Nephron (organoid): ENCODE measurements around the gene MTA3.

Experiments
- H3K27ac Mint-ChIP-seq, 3 experiments: 2 replicates each; pipeline ENCODE4 v1.8.0; 2020; ENCODE audit warnings: mixed read lengths in 3 of 3, mild to moderate bottlenecking in 2 of 3, moderate library complexity in 1 of 3
- H3K27me3 Mint-ChIP-seq: 2 replicates; pipeline ENCODE4 v1.8.0; 2021; ENCODE audit warnings: low read depth, mild to moderate bottlenecking, moderate library complexity, mixed read lengths
- H3K36me3 Mint-ChIP-seq: 2 replicates; pipeline ENCODE4 v1.8.0; 2020; ENCODE audit warnings: low read depth, mixed read lengths
- H3K4me1 Mint-ChIP-seq: 2 replicates; pipeline ENCODE4 v1.8.0; 2020; ENCODE audit warnings: mixed read lengths
- H3K4me3 Mint-ChIP-seq, 3 experiments: 2 replicates each; pipeline ENCODE4 v1.8.0; 2020; ENCODE audit warnings: mild to moderate bottlenecking in 3 of 3, mixed read lengths in 3 of 3, moderate library complexity in 2 of 3
- H3K9me3 Mint-ChIP-seq: 2 replicates; pipeline ENCODE4 v1.8.0; 2020; ENCODE audit warnings: mixed read lengths
- CTCF ChIP-seq, 3 experiments: fragments of 200-600 bp; sonication (generic); IDR thresholded peaks; one replicate each; pipeline ENCODE4 v1.5.0; 2021; ENCODE audit warnings: antibody characterized with exemption in 3 of 3; ENCODE audit not compliant: unreplicated experiment in 3 of 3

MTA3 gene

DNA sequence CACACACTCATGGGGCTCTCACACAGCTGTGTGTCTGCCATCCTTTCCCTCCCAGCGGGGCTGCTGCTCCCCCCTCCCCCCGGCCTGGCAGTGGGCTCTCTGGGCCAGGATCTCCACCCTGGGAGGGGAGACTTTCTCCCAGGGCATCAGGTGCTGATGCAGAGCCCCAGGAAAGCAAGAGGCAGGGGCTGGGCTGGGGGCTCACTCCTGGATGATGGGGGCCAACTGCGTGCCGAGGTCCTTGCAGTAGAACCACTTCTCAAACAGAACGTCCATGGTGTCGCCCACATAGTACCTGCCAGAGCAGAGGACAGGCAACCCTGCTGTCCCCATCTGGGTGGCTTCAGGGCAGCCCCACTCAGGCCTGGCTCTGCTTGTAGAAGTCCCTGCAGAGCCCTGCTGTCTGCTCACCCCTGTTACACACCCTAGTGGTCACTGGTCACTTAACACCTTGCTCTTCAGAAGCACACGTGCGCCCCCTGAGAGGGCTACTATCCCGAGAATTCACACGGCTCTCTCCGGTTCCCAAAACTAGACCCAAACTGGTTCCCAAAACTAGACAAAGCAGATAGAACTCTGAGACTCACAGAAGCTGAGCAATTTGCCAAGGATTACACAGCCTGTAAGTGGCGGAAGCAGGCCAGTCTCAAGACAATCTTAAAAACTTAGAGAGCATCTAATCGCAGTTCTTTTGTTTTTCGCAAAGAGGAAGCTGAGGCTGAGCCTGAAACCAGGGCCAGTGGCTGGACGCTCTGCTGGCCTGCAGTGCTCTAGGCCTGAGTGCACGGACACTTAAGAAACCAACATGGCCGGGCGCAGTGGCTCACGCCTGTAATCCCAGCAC is 202.1 kb downstream of the MTA3 start:
- Mint-ChIP-seq H3K9me3 (no peaks in the 10 kb centered on the region), H3K27me3 (no peaks in the 10 kb centered on the region), H3K36me3 (peaks cover 23% of the 10 kb centered on the region), H3K4me1 (no peaks in the 10 kb centered on the region), H3K27ac (no peak overlapping the region), H3K4me3 (no peak overlapping the region)
- TF ChIP-seq CTCF (IDR thresholded peaks at IDR 0.05; ENCODE audit: unreplicated experiment in 3 of 3): peak in 2 of 3 experiments; percentile 41 to 45

DNA sequence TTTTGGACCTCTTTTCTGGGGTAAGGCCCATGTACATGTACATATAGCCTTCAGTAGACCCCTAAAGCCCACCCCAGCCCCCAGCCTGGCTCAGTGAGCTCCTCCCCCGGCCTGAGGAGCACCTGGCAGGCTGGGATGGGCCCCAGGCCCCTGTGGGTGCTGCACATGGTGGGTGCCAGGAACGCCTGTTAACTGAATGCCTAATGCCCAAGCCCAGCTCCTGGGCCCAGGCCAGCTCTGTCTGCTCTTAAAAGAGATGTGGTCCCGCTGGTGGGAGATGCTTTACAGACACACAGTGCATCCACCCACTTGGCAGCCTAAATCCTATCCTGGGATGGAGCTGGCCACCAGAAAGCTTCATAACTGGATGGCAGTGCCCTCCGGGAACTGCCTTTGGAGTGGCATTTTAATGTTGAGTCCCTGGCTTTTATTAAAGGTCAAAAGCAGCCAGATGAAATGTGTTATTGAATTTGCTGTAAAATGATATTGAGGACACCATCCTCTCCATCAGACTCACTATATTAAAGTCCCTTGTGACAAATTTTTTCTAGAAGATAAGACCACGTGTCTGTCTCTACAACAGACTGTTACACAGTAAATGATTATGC is 203.2 kb downstream of the MTA3 start:
- H3K4me1 Mint-ChIP-seq: no peaks in the 10 kb centered on the region
- no peak overlapping the region for H3K4me3 Mint-ChIP-seq
- H3K27me3 Mint-ChIP-seq: no peaks in the 10 kb centered on the region
- TF ChIP-seq CTCF (IDR thresholded peaks at IDR 0.05; ENCODE audit: unreplicated experiment in 3 of 3): no peak
- H3K27ac Mint-ChIP-seq: no peak overlapping the region
- H3K36me3 Mint-ChIP-seq: peaks cover 32% of the 10 kb centered on the region
- no peaks in the 10 kb centered on the region for H3K9me3 Mint-ChIP-seq

GRCh38 chr2:42775186-42775585 is 206.8 kb downstream of the MTA3 start:
- H3K4me1 Mint-ChIP-seq: no peaks in the 10 kb centered on the region
- no peaks in the 10 kb centered on the region for H3K27me3 Mint-ChIP-seq
- no peak overlapping the region for H3K4me3 Mint-ChIP-seq
- H3K36me3 Mint-ChIP-seq: peaks cover 50% of the 10 kb centered on the region
- peak overlapping the region in 1 of 3 experiments; percentile 30 for H3K27ac Mint-ChIP-seq
- peaks cover 6% of the 10 kb centered on the region for H3K9me3 Mint-ChIP-seq
- no peak for TF ChIP-seq CTCF (IDR thresholded peaks at IDR 0.05; ENCODE audit: unreplicated experiment in 3 of 3)

DNA sequence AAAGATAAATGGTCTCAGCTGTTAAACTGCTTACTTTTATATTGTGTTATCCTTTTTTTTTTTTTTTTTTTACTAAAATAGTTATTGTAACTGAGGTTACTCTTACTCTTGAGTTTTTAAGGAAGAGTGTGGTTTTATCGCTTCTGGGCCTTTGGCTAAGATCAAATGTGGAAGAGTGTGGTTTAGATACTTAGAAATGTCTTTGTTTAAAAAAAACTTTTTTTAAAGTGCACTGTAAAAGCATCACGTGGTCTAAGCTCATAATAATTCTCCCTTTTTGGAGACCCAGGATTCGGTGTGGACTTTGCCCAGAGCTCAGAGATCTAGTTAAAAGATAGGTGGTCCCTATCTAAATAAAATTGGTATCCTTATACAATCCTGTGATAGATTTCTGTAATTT is 207.4 kb downstream of the MTA3 start:
- no peak overlapping the region for H3K4me3 Mint-ChIP-seq
- no peak overlapping the region for H3K27ac Mint-ChIP-seq
- peaks cover 6% of the 10 kb centered on the region for H3K9me3 Mint-ChIP-seq
- H3K4me1 Mint-ChIP-seq: no peaks in the 10 kb centered on the region
- H3K27me3 Mint-ChIP-seq: no peaks in the 10 kb centered on the region
- peaks cover 54% of the 10 kb centered on the region for H3K36me3 Mint-ChIP-seq
- TF ChIP-seq CTCF (IDR thresholded peaks at IDR 0.05; ENCODE audit: unreplicated experiment in 3 of 3): no peak

- no peak for TF ChIP-seq CTCF (IDR thresholded peaks at IDR 0.05; ENCODE audit: unreplicated experiment in 3 of 3)
- H3K27ac Mint-ChIP-seq: no peak overlapping the region
- no peaks in the 10 kb centered on the region for H3K4me1 Mint-ChIP-seq
- H3K9me3 Mint-ChIP-seq: peaks cover 18% of the 10 kb centered on the region
- H3K4me3 Mint-ChIP-seq: no peak overlapping the region
- peaks cover 74% of the 10 kb centered on the region for H3K36me3 Mint-ChIP-seq
- H3K27me3 Mint-ChIP-seq: no peaks in the 10 kb centered on the region
Observed at GRCh38 chr2:42777883-42778805, 209.7 kb downstream of the MTA3 start.
